ENCODE measurements around the gene MTPN.

The MTPN gene

GRCh38 chr7:135981958-135982646 is 4.9 kb upstream of the MTPN start:
- DNase-seq = peak; percentile 9

- DNase-seq = peak; percentile 57
Observed at GRCh38 chr7:135980665-135981180, 3.6 kb upstream of the MTPN start.

DNA sequence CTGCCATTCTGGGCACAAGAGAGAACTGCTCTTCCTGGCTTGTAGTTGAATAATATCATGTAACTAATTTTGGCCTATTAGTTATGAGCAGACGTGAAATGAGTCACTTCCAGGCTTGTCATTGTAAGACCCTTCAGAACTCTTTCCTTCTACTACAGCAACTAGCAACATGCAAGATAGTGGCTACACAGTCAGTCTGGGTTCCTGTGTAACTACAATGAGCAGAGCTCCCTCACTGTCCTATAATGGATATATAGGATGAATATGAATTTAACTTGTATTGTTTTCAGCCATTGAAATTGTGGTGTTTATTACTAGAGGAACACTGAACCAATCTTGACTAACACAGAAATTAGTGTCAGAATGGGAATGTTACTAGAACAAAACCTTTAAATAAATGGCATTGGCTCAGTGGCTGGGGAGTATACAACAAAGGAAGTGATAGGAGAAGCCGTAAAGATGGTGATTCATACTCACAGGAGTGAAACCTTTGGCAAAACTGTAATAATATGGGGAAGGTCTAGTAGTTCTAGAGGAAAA is 2.9 kb upstream of the MTPN start:
- DNase-seq = no peak

- no peak for DNase-seq
Observed at GRCh38 chr7:135979471-135980011, 2.4 kb upstream of the MTPN start.

GRCh38 chr7:135978624-135979023 is 1.5 kb upstream of the MTPN start:
- no peak for DNase-seq

- DNase-seq = no peak
Observed at GRCh38 chr7:135977742-135978066, 545 bp upstream of the MTPN start.

- DNase-seq = peak; percentile 57
Observed at GRCh38 chr7:135976312-135977006, 700 bp downstream of the MTPN start.

- DNase-seq = no peak
Observed at GRCh38 chr7:135975166-135975565, 2.0 kb downstream of the MTPN start.

GRCh38 chr7:135974667-135975066 is 2.5 kb downstream of the MTPN start:
- DNase-seq = no peak

- no peak for DNase-seq
Observed at GRCh38 chr7:135971366-135971725, 5.8 kb downstream of the MTPN start.

- DNase-seq = no peak
Observed at GRCh38 chr7:135970682-135971365, 6.3 kb downstream of the MTPN start.

DNA sequence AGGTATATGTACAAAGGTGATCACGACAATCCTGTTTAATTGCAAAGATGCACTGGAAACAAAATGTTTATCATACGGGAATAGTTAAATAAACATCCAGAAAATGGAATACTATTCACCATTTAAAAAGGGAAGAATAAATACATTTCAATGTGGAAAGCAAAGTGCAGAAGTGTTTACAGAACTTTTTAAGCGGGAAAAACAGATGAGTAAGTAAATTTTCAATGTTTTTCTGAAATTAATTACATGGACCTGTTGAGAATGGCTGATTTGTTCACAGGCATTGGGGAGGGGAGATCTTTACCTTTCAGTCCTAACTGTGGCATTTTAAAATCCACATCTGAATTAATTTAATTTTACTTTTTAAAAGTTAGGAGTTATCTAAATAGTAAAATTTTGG is 7.1 kb downstream of the MTPN start:
- DNase-seq = no peak

GRCh38 chr7:135966341-135967043 is 10.7 kb downstream of the MTPN start:
- DNase-seq = peak; percentile 7

DNA sequence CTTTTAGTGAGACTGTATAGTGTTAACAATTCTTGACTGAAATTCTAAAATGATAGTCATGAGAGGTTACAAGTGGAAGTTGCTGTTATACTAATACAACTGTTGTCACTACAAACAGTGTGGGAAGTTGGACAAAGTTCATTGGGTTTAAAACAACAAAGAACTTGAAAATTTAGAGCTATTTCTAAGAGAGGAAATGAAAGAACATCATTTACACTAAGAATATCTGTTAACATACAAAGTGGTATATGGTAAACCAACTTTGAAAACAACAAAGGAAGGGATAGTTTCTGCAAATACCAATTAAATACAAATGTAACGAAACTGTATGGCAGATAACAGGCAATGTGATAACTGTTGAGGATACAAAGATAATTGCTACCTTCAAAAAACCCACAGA is 11.6 kb downstream of the MTPN start:
- DNase-seq = no peak

DNA sequence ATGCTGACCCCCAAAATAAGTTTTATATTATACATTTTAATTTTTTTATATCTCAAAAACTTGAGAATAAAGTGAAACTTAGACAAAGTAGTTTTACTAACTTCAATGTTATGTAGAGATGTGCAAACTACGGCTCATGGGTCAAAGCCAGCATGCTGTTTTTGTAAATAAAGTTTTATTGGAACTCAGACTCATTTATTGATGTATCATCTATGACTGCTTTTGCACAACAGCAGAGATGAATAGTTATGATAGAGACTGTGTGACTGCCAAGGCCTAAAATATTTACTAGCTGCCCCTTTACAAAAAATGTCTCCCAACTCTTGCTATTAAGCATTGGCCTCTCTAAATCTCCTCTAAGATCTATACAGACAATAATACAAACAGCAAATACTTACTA is 12.4 kb downstream of the MTPN start:
- DNase-seq = no peak

- no peak for DNase-seq
Observed at GRCh38 chr7:135964274-135964673, 12.9 kb downstream of the MTPN start.

- DNase-seq = no peak
Observed at GRCh38 chr7:135962802-135963201, 14.4 kb downstream of the MTPN start.

DNA sequence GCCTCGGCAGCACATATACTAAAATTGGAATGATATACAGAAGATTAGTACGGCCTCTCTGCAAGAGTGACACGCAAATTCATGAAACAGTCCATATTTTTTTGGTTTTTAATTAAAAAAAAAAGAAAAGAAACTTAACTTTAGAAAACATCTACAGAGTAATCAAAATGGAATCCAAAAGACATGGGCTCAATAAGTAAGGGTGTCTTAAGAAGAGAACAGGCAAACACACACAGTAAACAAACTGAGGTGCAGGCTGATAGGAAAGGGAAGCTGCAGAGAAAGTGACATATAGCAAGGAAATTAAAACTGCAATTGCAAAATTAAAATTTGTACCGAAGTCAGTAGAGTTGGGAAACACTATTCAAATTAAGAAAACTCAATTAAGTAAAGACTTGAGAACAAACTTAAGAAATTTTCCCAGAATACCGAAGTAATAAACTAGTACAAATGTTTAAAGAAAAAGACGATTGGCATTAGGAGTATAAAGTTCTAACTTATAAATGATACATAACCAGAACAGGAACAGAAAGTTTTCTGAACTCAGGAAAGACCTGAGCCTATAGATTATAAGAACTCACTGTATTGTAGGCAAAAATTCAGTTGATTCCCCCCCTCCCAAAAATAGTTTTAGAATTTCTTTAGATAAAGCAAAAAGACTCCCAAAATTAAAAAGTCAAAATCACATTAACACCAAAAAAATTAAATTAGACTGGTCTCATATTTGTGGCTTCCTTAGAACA is 16.3 kb downstream of the MTPN start:
- DNase-seq = no peak

GRCh38 chr7:135959646-135960363 is 17.4 kb downstream of the MTPN start:
- no peak for DNase-seq

DNA sequence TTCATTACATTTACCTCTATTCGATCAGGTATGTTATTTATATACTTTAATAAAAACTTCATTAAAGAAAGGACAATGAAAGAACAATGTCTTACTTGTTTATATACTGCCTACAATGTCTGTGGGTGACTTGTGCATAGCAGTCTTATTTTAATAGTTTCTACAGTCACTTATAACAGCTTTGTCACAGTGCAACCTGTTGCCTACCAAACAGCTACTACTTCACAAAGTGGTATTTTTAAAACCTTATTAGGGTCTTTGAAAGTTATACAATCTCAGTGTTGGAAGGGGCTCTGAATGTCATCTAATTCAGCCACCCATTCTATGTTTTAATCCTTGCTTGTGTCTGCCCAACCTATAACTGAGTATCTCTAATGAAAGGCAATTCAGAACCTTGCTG is 19.0 kb downstream of the MTPN start:
- DNase-seq = no peak

DNA sequence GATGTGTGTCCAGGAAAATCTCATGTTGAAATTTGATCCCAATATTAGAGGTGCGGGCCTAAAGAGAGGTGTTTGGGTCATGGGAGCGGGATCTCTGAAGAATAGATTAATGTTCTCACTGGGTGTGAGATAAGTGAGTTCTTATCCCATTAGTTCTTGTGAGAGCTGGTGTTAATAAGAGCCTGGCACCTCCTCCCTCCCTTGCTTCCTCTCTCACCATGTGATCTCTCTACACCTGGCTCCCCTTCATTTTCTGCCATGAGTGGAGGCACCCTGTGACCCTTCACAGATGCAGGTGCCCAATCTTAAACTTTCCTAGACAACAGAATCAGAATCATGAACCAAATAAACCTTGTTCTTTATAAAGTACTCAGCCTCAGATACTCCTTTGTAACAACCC is 19.5 kb downstream of the MTPN start:
- no peak for DNase-seq

All from CD4-positive, alpha-beta T cell treated with Interleukin-6 for 4 hours (primary cell).